Uterus (tissue), 4 donors: ENCODE results near the gene HMGB2. TPM values are rescaled to one million over a fixed set of nuclear protein-coding genes. Genes with fewer than 3 reads are reported as not detected.

Source experiments
- DNase-seq, 2 donors: peaks; one replicate each; pipeline ENCODE4 v3.0.0-alpha.2; 2019 to 2020
- H3K27ac ChIP-seq, 2 donors: fragments of 200-600 bp; sonication (generic); 1 replicate in 1 of 2; 2 replicates in 1 of 2; pipeline ENCODE4 v1.5.1; 2016 to 2018
- H3K27me3 ChIP-seq, 2 donors: fragments of 200-600 bp; sonication (generic); one replicate each; pipeline ENCODE4 v1.5.1; 2018 to 2019; ENCODE audit warnings: control low read depth in 1 of 2
- H3K36me3 ChIP-seq, 2 donors: fragments of 200-600 bp; sonication (generic); one replicate each; pipeline ENCODE4 v1.5.1; 2019; ENCODE audit warnings: control low read depth in 1 of 2
- H3K4me1 ChIP-seq, 2 donors: fragments of 200-600 bp; sonication (generic); one replicate each; pipeline ENCODE4 v1.5.1; 2018 to 2019; ENCODE audit warnings: control low read depth in 1 of 2
- H3K4me3 ChIP-seq, 2 donors: fragments of 200-600 bp; sonication (generic); 1 replicate in 1 of 2; 2 replicates in 1 of 2; pipeline ENCODE4 v1.5.1; 2018 to 2019; ENCODE audit warnings: mild to moderate bottlenecking in 1 of 2
- H3K9me3 ChIP-seq, 2 donors: fragments of 200-600 bp; sonication (generic); one replicate each; pipeline ENCODE4 v1.5.1; 2019; ENCODE audit warnings: control low read depth in 1 of 2
- POLR2A ChIP-seq, 2 donors: fragments of 450-650 bp; IDR thresholded peaks; one replicate each; pipeline ENCODE4 v1.6.1; 2016; ENCODE audit warnings: antibody characterized with exemption in 2 of 2, mild to moderate bottlenecking in 1 of 2, moderate library complexity in 1 of 2
- intact Hi-C: fragments of 100-400 bp; cut with DNase I; formaldehyde crosslinking; loops from one replicate; pipeline ENCODE4 v1.15.1; 2023; ENCODE audit warnings: low total_unique reads
- total RNA-seq, 4 donors: library from RNA; depleted of rRNA in 3 of 4; stranded (reverse); fragments of >200 nt in 3 of 4; gene quantifications; one replicate each; pipeline versions ENCODE4 v1.1.0 to v1.2.4, GENCODE V29; 2014 to 2023
- TF ChIP-seq, protein P1 (sequence below), 4 experiments: fragments of 200-600 bp in 2 of 4; fragments of 450-650 bp in 2 of 4; sonication (generic) in 2 of 4; IDR thresholded peaks; one replicate each; pipeline ENCODE4 v1.5.1; 2016 to 2019; ENCODE audit warnings: antibody characterized with exemption in 4 of 4, mild to moderate bottlenecking in 2 of 4, moderate library complexity in 1 of 4
- donor health status: DM: yes; HTN: yes; CAD: no.

The HMGB2 gene
- total RNA-seq, 4 donors from 2014 or later = 19.4 to 194 (median 74.3) TPM

- Histone ChIP-seq H3K4me3 (peak overlapping the region in 1 of 2 donors; percentile 85), H3K36me3 (no peaks in the 10 kb centered on the region), H3K27ac (peak overlapping the region; percentile 5 to 32), H3K4me1 (peaks cover 0 to 9% of the 10 kb centered on the region in 2 donors), H3K27me3 (no peaks in the 10 kb centered on the region), H3K9me3 (no peaks in the 10 kb centered on the region)
- DNase-seq = no peak
- TF ChIP-seq, protein P1, sequence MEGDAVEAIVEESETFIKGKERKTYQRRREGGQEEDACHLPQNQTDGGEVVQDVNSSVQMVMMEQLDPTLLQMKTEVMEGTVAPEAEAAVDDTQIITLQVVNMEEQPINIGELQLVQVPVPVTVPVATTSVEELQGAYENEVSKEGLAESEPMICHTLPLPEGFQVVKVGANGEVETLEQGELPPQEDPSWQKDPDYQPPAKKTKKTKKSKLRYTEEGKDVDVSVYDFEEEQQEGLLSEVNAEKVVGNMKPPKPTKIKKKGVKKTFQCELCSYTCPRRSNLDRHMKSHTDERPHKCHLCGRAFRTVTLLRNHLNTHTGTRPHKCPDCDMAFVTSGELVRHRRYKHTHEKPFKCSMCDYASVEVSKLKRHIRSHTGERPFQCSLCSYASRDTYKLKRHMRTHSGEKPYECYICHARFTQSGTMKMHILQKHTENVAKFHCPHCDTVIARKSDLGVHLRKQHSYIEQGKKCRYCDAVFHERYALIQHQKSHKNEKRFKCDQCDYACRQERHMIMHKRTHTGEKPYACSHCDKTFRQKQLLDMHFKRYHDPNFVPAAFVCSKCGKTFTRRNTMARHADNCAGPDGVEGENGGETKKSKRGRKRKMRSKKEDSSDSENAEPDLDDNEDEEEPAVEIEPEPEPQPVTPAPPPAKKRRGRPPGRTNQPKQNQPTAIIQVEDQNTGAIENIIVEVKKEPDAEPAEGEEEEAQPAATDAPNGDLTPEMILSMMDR (IDR thresholded peaks at IDR 0.05) = no peak
- no peak for TF ChIP-seq POLR2A (IDR thresholded peaks at IDR 0.05)
- intact Hi-C loops = loop anchor here (5.0 kb wide), 1 partner anchor 36 kb away; the partner anchor contains the start of gene HMGB2
These were observed 33.8 kb upstream of the HMGB2 start for GRCh38 chr4:173367946-173368345.

DNA sequence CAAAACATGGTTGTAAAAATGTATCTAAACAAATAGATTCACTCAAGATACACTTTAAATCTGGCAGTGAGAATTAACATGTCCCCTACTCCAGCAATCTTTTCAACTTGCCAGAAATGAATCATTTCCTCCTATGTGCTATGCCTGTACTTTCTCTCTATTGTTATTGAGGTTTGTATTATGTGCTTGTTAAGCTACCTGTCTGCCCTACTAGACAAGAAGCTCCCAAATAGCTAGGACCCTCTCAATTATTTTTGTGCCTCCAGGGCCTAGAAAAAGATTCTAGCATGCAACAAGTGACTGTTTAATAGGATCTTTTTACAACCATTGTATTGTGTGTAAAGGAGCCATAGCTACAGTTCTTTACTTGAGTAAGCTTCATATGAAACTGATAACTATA lies 33.1 kb upstream of the HMGB2 start:
- no peaks in the 10 kb centered on the region for H3K27me3 ChIP-seq
- no peaks in the 10 kb centered on the region for H3K9me3 ChIP-seq
- intact Hi-C loops = loop anchor here (5.0 kb wide), 1 partner anchor 35 kb away; the partner anchor contains the start of gene HMGB2
- H3K27ac ChIP-seq = peak overlapping the region; percentile 18 to 32
- H3K4me1 ChIP-seq = peaks cover 0 to 9% of the 10 kb centered on the region in 2 donors
- TF ChIP-seq, protein P1 (IDR thresholded peaks at IDR 0.05) = no peak
- H3K36me3 ChIP-seq = no peaks in the 10 kb centered on the region
- no peak for DNase-seq
- no peak overlapping the region for H3K4me3 ChIP-seq

- Histone ChIP-seq H3K4me3 (no peak overlapping the region), H3K27me3 (no peaks in the 10 kb centered on the region), H3K4me1 (peaks cover 0 to 9% of the 10 kb centered on the region in 2 donors), H3K27ac (no peak overlapping the region), H3K36me3 (no peaks in the 10 kb centered on the region), H3K9me3 (no peaks in the 10 kb centered on the region)
- no peak for TF ChIP-seq POLR2A (IDR thresholded peaks at IDR 0.05)
- TF ChIP-seq, protein P1 (IDR thresholded peaks at IDR 0.05) = no peak
- no peak for DNase-seq
- intact Hi-C loops = loop anchor here (5.0 kb wide), 1 partner anchor 33 kb away; the partner anchor contains the start of gene HMGB2
These were observed 31.3 kb upstream of the HMGB2 start for GRCh38 chr4:173365359-173365996.

DNA sequence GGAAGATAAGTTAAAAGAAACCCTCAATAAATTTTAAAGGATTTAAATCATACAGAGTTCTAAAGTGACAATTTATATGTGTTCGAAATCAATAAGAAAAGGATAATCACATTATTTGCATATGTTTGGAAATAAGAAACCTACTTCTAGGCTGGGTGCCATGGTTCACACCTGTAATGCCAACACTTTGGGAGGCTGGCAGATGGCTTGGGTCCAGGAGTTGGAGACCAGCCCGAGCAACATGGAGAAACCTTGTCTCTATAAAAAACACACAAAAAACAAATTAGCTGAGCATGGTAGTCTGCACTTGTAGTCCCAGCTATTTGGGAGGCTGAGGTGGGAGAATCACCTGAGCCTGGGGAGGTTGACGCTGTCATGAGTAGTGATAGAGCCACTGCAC lies 28.5 kb upstream of the HMGB2 start:
- TF ChIP-seq, protein P1 (IDR thresholded peaks at IDR 0.05) = no peak
- no peak for TF ChIP-seq POLR2A (IDR thresholded peaks at IDR 0.05)
- intact Hi-C loops = no loop called here

GRCh38 chr4:173360587-173361221 lies 26.5 kb upstream of the HMGB2 start:
- Histone ChIP-seq H3K4me1 (no peaks in the 10 kb centered on the region), H3K36me3 (no peaks in the 10 kb centered on the region), H3K27me3 (no peaks in the 10 kb centered on the region), H3K4me3 (no peak overlapping the region), H3K27ac (no peak overlapping the region), H3K9me3 (no peaks in the 10 kb centered on the region)
- TF ChIP-seq, protein P1 (IDR thresholded peaks at IDR 0.05) = no peak
- TF ChIP-seq POLR2A (IDR thresholded peaks at IDR 0.05) = no peak
- intact Hi-C loops = no loop called here
- no peak for DNase-seq

More for the DNA sequence above, 28.5 kb upstream of the HMGB2 start:
- Histone ChIP-seq H3K4me1 (peaks cover 0 to 4% of the 10 kb centered on the region in 2 donors), H3K9me3 (no peaks in the 10 kb centered on the region), H3K4me3 (no peak overlapping the region), H3K36me3 (no peaks in the 10 kb centered on the region), H3K27ac (no peak overlapping the region), H3K27me3 (no peaks in the 10 kb centered on the region)
- DNase-seq = no peak
